Vagina (tissue), 2 donors: Measurements from ENCODE around the gene HJURP.

Experiments
- CTCF ChIP-seq, 3 experiments: fragments of 450-650 bp in 2 of 3; fragments of 200-600 bp in 1 of 3; sonication (generic) in 1 of 3; IDR thresholded peaks; one replicate each; pipeline ENCODE4 v1.5.1; 2017 to 2019; ENCODE audit warnings: antibody characterized with exemption in 3 of 3, mild to moderate bottlenecking in 2 of 3, moderate library complexity in 2 of 3
- POLR2A ChIP-seq, 2 donors: fragments of 450-650 bp; IDR thresholded peaks; one replicate each; pipeline ENCODE4 v1.6.1; 2017; ENCODE audit warnings: antibody characterized with exemption in 2 of 2, mild to moderate bottlenecking in 2 of 2, moderate library complexity in 2 of 2
- POLR2AphosphoS5 ChIP-seq, 2 donors: sonication (generic); formaldehyde crosslinking; IDR thresholded peaks; one replicate each; pipeline ENCODE4 v1.9.0; 2017; ENCODE audit warnings: antibody characterized with exemption in 2 of 2, mild to moderate bottlenecking in 2 of 2, low read depth in 1 of 2; ENCODE audit not compliant: insufficient read depth in 1 of 2

GRCh38 chr2:233822101-233822771, 32.1 kb downstream of the HJURP start:
- TF ChIP-seq CTCF (IDR thresholded peaks at IDR 0.05), result no peak
- no peak for TF ChIP-seq POLR2AphosphoS5 (IDR thresholded peaks at IDR 0.05; ENCODE audit: insufficient read depth in 1 of 2, low read depth in 1 of 2)
- TF ChIP-seq POLR2A (IDR thresholded peaks at IDR 0.05), result no peak
